Central memory CD4-positive, alpha-beta T cell (primary cell): Measurements from ENCODE around the gene C2orf49.

ENCODE experiments used
- DNase-seq: peaks from one replicate; pipeline ENCODE4 v3.0.0; 2022

Gene C2orf49

DNA sequence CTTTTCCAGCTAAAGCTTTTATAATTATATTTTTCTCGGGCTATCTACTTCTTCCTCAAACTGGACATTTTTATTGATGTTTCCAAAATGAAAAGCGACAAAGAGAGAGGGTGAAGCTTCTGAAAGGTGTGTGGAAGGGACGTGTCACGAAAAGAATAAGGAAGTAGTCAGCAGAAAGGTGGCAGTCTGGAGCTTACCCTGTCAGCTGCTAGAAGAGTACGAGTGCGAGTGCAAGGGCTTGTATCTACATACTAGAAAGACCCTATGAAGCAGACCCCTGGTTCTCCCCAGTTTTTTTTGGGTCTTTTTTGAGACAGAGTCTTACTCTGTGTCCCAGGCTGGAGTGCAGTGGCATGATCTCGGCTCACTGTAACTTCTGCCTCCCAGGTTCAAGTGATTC is 46.9 kb downstream of the C2orf49 start:
- DNase-seq = no peak

DNA sequence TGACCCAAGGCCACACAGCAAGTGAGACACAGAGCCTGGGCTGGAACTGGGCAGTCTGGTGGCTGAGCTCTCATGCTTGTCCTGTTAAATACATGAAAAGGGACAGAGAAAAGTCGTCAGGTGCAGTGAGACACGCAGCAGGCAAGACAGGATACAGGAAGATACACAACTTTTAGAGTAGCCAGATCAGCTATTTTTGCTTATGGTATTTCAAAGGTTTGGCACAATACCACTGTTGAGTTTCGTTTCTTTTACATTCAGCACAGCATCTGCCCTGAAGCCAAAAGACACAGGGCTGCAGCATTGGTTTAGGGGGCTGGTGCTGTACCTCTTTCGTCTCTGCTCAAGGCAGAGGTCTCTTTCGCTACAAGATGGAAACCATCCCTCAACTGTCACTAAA is 47.5 kb downstream of the C2orf49 start:
- no peak for DNase-seq

DNA sequence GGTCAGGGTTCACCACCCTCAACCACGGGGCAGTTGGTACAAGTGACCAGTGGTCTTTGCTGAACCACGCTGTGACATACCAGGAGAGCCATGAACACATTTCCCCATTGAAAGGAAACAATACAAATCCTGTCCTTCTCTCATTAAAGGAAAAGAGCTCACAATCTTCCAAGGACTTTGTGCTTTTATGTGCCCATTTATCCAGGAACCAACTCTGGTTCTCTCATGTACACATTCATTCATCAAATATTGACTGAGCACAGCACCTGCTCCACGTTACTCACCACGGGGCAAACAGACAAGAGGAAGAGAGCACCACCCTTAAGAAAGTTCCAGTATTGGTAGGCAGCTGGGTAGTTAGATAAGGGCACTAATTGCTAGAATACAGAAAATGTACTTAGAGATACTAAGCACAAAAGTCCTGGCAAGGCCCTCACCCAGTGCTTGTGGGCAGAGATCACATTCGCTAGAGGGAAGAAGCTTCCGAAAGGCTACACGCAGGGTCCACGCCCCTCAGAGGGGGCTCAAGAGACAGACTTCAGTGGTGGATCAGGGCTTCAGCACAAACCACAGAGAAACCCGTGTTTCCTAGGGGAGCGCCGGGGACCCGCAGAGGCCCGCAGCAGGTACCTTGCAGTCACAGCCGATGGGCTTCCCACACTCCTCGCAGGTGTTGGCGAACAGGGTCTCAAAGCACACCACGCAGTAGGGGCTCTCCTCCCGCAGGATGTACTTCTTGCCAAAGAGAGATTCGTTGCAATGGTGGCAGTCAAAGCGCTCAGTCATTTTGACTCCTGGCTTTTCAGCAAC is 48.6 kb downstream of the C2orf49 start:
- DNase-seq = no peak

DNA sequence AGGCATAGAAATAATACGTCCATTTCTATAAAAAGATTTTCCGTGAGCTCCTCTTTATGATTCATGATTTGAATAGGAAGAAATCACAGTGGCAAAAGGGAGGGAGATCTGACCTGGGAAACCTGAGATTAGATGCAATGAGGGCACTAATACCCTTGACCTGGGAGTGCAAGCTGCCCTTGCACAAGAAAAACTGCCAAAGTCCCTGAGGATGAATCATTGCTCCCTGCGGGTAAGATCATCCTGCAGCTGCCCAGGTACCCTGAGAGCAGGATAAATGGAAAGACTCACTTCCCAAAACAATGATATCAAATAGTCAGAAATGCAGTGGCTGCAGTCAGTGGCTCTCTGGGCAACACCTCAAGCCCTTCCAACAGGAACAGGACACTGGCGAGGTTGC is 49.9 kb downstream of the C2orf49 start:
- DNase-seq = no peak

DNA sequence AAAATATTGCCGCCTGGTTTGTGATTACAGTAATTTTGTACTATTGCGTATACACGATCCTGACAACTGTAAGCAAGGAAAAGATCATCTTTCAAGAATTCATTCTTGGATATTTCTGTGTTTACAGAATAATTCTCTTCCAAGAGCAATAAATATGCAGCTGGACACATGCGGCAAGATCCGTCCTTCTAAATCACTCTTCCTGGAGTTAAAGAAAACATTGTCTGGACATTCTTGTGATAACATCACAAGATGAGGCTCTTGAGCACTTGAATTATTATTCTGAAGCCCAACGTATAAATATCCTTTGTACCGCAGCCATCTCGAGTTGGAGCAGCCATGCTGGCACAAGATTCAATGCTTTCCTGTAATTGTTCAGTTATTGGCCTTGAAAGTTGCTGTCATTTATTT is 51.6 kb downstream of the C2orf49 start:
- DNase-seq = no peak

DNA sequence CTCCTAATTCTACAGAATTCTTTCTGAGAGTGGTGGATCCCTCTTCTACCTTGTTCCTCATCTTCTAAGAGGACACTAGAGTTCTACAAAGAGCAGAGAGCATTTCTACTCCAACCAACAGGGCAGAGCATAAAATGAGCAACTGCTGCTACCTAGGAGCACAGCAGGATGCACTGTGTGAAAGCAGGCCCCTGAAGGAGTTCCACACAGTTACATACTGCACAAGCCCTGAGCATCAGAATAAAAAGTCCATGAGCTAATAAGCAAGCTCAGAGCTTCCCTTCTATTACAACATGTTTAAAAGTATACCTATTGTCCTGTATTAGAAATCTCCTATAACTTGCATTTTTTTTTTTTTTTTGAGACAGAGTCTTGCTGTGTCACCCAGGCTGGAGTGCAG is 53.1 kb downstream of the C2orf49 start:
- no peak for DNase-seq

DNA sequence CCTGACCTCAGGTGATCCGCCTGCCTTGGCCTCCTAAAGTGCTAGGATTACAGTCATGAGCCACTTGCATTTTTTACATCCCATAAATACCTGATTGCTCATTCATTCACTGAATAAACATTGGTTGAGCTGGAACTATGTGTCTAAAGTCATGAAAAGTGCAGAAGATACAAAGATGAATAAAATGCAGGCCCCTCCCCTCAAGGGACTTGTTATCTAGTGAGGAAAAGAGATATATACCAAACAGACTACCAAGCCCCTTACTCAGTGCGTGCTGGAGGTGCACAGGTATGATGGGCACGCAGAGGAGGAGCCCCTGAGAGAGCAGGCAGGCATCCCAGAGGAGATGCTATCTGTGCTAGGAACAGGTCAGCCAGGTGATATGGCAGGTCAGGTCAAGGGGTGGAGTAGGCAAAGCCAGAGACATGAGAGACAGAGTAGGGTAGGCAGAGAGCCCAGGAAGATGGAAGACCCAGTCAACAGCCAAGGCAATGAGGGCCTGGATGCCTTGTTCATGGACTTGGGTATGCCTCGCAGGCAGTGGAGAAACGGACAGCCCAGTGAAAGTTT is 53.8 kb downstream of the C2orf49 start:
- no peak for DNase-seq

DNA sequence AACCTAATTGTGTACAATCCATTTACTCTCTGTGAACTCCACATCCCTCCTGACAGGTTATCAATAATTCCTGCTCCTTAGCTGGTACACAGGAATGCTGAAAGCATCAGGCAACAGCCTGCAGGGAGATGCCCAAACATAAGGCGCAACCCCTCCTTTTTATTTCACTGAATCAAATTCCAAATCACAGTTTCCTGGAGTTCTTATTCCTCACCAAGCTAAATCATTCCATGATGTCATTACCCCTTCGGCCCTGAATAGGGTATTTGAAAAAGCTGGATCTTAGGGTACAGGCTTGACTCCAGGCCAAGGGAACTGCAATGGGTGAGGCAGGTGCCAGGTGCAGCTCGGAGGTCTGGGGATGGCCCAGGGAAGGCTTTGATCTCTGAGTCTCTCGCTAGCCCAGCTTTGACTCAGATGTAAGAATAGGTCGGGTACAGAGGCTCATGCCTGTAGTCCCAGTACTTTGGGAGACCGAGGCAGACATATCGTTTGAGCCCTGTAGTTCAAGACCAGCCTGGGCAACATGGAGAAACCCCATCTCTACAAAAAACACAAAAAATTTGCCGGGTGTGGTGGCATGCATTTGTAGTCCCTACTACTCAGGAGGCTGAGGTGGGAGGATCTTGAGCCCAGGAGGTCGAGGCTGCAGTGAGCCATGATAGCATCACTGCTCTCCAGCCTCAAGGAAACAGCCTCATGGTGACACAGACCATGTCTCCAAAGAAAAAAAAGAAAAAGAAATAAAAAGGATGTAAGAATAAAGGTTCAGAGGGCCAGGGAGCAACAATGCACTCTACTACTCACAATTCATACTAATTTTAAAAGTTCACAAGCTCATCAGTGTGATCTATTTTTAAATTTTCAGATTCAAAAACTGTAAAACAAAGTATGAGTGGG is 54.7 kb downstream of the C2orf49 start:
- DNase-seq = no peak

DNA sequence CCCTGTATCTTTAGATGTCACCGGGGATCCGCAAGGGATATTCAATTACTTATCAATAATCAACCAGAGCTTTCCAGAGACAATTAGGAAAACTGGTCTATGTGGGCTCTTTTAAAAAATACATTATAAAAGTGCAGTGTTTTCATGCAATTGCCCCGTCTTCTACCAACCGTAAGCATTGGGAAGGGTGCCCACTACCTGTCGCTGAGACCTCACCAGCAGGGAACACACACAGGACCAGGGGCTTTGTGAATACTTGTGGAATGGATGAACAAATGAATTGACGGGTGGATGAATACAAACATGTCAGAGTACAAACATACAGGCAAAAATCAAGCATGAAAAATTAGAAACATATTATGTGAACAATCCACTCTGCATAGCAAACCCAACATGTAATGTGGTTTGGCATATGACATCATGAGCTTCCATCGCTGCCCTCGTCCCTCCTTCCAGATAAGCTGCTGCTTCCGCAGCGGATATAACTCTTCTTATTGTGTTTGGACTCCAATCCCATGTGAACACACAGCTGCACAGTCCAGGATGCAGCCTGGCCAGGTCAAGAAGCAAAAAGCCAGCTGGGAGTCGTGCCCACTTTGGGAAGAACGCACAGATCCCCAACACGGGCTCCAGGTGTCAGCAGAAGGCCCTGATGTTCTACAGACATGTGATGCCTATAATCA is 56.2 kb downstream of the C2orf49 start:
- no peak for DNase-seq

DNA sequence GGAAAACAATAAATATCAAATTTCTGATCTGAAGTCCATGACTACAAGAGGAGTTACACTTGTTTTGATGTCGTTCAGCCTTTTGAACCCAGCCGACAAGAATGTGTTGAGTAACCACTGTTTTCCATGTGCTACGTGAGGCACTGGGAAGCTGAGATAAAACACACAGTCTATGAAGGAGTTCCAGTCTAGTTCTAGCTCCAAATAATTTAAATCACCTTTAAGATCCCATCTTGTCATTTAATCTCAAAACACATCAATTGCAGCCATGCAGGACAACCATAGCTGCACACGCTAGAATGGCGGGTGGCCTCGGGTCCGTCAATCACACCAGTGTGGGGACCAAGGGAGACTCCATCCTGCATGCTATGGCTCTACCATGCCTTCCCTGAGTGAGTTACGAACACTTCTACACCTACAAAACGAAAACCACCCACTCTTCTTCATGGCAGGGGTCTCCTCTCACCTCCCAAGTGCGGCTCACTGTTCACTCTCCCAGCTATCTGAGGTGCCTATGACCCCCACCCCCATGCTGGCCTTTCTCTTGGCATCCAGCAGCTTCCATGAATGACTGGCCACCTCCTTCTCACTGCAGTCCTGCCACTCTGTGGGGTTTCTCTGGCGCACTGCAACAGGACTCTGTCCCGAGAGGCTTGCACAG is 57.7 kb downstream of the C2orf49 start:
- no peak for DNase-seq

DNA sequence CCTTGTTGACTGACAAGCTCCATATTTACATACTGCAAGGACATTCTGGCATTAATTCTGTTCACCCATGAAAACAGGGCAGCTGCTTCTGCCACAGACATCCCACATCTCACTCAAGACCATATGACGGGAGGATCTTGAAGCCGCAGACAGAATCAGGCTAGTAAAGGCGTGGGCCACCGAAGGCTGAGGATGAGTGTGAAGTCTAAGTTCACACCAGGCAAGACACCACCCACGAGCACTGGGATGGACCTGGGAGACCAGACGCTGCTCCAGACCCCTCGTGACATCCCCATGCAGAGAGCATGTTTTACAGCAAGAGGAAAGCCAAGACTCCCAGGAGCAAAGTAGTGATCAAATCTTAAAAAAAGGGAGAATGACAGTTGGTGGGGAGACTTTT is 58.4 kb downstream of the C2orf49 start:
- DNase-seq = no peak

DNA sequence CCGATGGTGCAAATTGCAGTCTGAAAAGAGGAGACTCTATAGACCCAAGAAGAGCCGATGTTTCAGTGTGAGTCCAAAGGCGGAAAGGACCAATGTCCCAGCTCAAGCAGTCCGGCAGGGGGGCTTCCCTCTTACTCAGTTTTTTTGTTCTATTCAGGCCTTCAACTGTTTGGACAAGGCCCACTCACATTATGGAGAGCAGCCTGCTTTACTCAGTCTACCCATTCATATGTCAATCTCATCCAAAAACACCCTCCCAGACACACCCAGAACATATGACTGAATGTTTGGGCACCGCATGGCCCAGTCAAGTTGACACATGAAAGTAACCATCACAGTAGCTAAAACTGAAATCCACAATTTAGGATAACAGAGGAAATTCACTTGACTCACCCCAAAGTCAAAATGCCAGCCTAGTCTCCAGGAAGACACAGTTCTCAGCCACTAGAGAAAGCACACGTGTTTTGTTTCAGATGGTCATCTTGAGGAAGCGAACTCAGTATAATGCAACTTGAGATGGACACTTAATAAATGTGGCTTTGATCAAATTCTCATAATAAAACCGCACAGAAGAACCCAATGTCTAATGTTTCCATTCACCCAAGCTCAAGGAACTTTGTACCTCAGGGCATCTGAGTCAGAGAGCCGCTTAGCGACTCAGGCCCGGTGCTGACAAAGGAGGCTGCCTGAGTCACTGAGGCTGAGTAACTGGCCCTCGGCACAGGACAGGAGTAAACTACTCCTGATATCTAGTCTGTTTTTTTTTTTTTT is 59.1 kb downstream of the C2orf49 start:
- no peak for DNase-seq

DNA sequence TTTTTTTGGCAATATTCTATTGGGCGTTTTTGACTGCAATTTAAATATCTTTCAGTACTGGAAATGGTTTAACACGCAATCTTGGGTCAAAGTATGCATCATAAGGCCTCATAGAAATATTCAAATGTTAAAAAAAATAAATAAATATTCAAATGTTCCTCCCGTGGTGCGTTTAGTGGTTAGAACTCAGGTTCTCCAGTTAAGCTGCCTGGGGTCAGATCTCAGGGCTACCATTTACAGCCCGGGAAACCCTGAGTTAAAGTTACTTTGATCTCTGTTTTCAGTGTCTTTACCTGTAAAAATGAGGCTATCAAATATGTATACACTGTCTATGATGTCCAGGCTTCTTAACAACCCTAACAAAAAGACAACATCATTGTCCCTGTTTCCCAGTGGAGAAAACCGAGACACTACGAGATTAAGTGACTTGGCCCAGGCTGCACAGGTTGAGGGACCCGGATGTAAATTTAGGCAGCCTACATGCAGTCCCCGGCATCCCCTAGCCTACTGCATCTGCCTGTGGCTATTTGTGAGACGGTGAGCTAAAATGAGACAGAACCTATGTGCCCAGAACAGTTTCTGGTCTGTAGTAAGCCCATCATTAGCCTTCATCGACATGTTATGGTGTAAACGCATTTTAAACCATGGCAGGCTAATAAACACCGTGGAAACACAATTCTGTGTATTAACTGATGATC is 59.8 kb downstream of the C2orf49 start:
- DNase-seq = no peak

DNA sequence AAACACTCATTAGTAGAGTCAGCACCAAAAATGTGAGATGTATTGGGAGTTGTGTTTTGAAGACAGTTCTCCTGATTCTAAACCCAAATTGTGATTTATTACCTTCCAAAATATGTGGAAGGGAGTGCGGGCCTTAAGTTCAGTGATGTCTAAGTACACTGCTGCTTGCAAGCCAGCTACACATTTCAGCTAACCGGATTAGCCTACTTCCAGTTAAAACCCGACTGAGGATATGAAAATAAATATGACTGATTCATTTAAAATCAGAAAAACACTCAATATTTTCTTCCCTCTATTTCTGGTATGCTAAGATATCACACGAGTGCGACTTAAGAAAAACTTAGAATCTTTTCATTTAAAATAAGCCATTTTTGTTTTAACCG is 60.6 kb downstream of the C2orf49 start:
- no peak for DNase-seq

DNA sequence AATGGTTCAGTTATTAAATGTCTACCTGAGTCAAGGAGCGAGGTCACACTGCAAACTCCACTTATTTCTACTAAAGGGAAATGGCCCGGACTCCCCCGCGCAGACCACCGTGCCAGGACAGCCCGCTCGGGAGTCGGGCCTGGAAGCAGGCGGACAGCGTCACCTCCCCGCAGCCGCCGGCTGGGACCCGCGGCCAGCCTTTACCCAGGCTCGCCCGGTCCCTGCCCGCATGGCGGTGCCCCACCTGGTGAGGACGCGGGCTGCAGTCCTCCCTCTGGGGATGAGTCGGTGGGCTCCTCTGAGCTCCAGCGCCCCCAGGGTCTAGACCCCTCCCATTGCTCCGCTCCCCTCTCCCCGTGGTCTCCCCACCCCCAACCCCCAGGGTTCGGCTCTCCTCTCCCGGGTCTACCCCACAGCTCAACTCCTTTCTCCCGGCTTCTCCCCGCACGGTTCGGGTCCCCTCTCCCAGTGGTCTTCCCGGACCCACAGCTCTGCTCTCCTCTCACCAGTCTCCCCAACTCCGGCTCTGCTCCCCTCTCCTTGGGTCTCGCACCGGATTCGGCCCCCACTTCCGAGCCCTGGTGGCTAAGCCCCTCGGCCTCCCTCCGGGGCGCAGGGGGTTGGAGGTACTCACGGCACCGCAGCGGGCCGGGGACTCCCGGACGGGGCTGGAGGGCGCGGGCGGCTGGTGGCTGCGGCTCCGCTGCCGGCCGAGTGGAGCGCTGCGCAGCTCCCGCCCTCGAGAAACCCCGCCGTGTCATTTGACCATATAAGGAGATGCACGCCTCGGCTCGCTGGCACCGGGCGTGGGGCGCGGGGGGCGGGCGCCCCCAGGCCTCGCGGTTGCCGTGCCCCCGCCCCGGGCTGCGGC is 61.2 kb downstream of the C2orf49 start, which contains the start of gene FHL2:
Gene FHL2 (minus strand): TSS at position 716 of the 871 bp plus-strand sequence. CDS start 12,535 bp downstream, outside the sequence.
- peak; percentile 51 for DNase-seq
